Measurements from ENCODE around the gene TIRAP.
"Not testable (repeated sequence)": the region's sequence is repeated elsewhere in the genome, so short reads cannot be mapped to it uniquely, and the experiment has no call there.

Gene TIRAP, protein sequence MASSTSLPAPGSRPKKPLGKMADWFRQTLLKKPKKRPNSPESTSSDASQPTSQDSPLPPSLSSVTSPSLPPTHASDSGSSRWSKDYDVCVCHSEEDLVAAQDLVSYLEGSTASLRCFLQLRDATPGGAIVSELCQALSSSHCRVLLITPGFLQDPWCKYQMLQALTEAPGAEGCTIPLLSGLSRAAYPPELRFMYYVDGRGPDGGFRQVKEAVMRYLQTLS

GRCh38 chr11:126282736-126283591 lies at the start of gene TIRAP:
TIRAP (plus strand) TSS chr11:126283093; CDS start chr11:126290895, 7,802 bp downstream.
- peak; percentile 42 for DNase-seq

GRCh38 chr11:126233391-126233790 lies 49.5 kb upstream of the TIRAP start:
- no peak for DNase-seq

GRCh38 chr11:126246636-126247035 lies 36.3 kb upstream of the TIRAP start:
- DNase-seq = no peak

- DNase-seq = no peak
Measured at GRCh38 chr11:126253265-126253664, 29.6 kb upstream of the TIRAP start.

- no peak for DNase-seq
Measured at GRCh38 chr11:126254819-126255218, 28.1 kb upstream of the TIRAP start.

DNA sequence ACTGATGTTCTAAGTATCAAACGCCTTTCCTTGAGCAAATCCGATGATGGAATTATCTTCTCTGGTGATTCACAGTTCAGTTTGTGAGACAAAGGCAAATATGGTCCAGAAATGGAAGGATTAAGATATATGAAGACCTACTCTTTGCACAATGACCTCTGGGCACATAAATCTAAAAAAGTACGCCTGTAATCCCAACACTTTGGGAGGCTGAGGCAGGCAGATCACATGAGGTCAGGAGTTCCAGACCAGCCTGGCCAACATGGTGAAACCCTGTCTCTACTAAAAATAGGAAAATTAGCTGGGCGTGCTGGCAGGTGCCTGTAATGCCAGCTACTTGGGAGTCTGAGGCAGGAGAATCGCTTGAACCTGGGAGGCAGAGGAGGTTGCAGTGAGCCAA lies 27.4 kb upstream of the TIRAP start:
- not testable (repeated sequence) for DNase-seq

- DNase-seq = no peak
Measured at GRCh38 chr11:126256216-126256615, 26.7 kb upstream of the TIRAP start.

DNA sequence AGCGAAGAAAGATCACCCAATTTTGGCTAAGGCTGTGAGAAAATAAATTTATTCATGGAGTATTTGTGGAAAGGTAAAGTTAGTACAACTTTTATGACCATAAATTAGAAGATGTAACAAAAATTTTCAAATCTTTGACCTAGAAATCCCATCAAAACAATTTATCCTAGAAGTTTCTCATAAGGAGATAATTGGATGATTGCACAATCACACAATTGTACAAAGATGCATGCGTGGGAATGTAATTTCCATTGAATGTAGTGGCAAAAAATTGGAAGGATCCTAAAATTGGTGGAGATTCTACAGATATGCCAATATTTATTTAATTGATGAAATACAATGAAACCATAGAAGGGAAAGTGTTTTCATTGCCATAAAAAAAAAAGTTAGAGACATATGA lies 25.7 kb upstream of the TIRAP start:
- DNase-seq = no peak

GRCh38 chr11:126257764-126258163 lies 25.1 kb upstream of the TIRAP start:
- DNase-seq = no peak

- DNase-seq = no peak
Measured at GRCh38 chr11:126262216-126262615, 20.7 kb upstream of the TIRAP start.

DNA sequence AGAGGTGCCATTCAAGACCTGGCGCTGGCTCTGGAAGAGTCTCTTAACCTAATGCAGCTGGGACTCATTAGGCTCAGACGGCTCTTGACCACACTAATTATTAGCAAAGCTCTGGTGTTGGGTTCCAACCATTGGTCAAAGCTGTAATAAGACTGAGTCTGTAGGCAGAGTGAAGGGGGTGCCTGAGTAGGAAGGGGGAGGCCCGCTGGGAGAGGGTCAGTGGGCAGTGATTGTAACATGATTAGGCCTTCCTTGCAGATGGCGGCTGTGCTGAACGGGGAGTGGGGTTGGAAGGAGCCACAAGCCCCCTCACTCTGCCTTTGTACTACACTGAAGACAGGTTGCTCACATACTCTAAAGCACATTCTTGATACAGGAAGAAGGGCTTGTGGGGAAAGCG lies 19.4 kb upstream of the TIRAP start:
- no peak for DNase-seq

GRCh38 chr11:126265811-126266210 lies 17.1 kb upstream of the TIRAP start:
- no peak for DNase-seq

- DNase-seq = no peak
Measured at GRCh38 chr11:126267650-126268049, 15.2 kb upstream of the TIRAP start.

DNA sequence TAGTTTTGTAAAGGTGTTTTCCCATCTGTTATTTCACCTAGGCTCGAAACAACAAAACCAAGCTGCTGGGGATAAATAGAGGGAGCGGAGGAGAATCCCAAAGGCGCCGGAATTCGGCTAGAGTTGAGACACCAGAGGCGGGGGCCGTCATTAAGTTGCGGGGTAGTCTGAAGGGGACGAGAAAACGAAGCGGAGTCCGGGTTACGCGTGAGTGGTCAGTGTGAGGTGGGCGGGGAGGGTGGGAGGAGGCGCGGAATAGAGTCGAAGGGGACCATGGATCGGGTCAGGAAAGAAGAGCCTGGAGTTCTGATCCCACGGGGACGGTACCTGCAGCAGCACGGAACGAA lies 14.6 kb upstream of the TIRAP start:
- no peak for DNase-seq

- peak; percentile 99 for DNase-seq
Measured at GRCh38 chr11:126268708-126269579, 13.9 kb upstream of the TIRAP start, which contains the start of the genes FOXRED1 and SRPRA. FOXRED1 (plus strand) TSS chr11:126269154; CDS start chr11:126269207, 53 bp downstream. SRPRA (minus strand) TSS chr11:126268895; CDS start chr11:126268804, 91 bp downstream.

DNA sequence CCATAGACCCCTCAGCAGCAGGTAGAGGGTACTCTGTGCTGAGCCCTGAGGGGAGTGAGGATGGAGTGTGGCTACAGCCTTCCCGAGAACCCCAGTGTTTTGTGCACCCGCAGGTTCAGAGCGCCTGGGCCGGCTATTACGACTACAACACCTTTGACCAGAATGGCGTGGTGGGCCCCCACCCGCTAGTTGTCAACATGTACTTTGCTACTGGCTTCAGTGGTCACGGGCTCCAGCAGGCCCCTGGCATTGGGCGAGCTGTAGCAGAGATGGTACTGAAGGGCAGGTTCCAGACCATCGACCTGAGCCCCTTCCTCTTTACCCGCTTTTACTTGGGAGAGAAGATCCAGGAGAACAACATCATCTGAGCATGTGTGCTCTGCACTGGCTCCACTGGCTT lies 5.6 kb upstream of the TIRAP start:
- DNase-seq = no peak

- no peak for DNase-seq
Measured at GRCh38 chr11:126277780-126278179, 5.1 kb upstream of the TIRAP start.

DNA sequence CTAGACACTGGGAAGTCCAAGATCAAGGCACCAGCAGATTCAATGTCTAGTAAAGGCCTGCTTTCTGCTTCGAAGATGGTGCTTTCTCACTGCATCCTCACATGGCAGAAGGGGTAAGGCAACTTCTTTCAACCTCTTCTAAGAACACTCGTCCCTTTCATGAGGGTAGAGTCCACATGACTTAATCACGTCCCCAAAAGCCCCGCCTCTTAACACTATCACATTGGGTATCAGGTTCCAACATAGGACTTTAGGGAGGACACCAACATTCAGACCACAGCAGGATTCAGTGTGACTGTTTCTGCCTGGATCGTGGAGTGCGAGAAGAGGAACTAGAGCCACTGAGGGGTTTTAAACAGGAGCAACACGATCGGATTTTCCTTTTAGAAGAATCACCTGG lies 3.7 kb upstream of the TIRAP start:
- no peak for DNase-seq

- no peak for DNase-seq
Measured at GRCh38 chr11:126280595-126280994, 2.3 kb upstream of the TIRAP start.

- no peak for DNase-seq
Measured at GRCh38 chr11:126281245-126281644, 1.6 kb upstream of the TIRAP start.

DNA sequence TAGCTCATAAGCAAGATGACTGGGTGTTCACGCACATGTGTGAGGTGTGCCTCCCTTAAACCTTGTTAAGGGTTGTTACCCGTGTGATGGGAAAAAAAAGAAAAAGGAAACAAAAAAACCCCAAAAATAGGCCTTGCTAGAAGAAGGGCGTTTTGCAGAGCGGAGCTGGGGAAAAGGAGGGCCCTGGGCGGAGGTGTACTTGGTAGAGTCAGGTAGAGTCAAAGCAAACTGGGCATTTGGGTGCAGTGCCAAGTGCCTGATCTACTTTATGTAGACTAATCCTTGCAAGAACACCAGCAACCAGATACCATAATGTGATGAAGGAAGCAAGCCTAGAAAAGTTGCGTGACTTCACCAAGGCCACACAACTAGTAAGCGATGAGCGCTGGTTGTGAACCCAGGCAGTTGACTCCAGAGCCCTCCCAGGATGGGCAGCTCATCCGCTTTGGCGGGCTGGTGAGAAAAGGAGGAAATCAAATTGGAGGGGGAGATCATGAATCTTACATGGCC lies 1.2 kb upstream of the TIRAP start:
- no peak for DNase-seq

DNA sequence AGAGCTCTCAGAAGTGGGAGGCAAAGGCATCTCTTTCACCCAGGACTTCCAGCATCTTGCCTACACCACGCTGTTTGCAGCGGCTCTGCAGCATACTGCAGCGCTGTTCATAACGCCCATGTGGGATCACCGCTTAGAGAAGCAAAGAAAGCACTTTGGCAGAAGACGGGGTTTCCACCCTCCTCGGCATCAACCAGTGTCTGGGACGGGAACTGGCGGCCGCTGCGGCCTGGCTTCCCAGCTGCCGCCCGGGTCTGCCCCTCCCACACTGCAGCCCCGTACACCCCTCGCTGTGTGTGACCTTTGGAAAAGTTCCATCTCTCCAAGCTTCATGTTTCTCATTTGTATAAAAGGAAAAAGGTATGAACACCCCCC lies 545 bp upstream of the TIRAP start:
- peak; percentile 39 for DNase-seq

DNA sequence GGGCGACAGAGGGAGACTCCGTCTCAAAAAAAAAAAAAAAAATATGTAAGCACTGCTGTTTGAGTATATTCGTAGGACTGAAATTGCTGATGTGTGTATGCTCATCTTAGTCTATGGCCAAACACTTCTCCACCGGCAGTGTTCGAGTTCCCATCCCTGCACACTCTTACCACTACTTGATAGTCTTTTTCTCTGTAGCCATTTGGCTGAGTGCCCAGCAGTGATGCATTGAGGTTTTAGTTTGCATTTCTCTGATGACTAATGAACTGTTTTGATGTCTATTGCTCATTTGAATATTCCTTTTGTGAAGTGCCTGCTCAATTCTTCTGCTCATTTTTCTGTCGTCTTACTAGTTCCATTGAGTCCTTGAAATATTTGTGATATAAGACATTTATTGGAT lies 1.9 kb downstream of the TIRAP start:
- no peak for DNase-seq

All from NCI-H1092 (cell line).